Measurements from ENCODE around the gene PNPLA6. TPM values are rescaled to one million over a fixed set of nuclear protein-coding genes. Genes with fewer than 3 reads are reported as not detected.

The PNPLA6 gene
- total and polyA plus RNA-seq, 2 of the 8 experiments (the other 6 are each of a cell fraction or from before 2014, with no cell fraction given) = 55.1 to 121 TPM

- TF ChIP-seq ZNF274 (IDR thresholded peaks at IDR 0.05; ENCODE audit: borderline replicate concordance, extremely low read depth, low read length) (no peak), GTF2F1 (IDR thresholded peaks at IDR 0.05; ENCODE audit: borderline replicate concordance, low read depth, low read length) (no peak), EZH2 (IDR thresholded peaks at IDR 0.05; ENCODE audit: low read depth, low read length, severe bottlenecking) (no peak), CTCF (IDR thresholded peaks at IDR 0.05; ENCODE audit: control extremely low read depth in 1 of 3, insufficient read depth in 1 of 3, low read depth in 1 of 3, low read length in 3 of 3) (no peak), SP1 (IDR thresholded peaks at IDR 0.05; ENCODE audit: low read depth, low read length) (no peak), NANOG (IDR thresholded peaks at IDR 0.05; ENCODE audit: insufficient read depth, low read depth, low read length, poor library complexity, severe bottlenecking) (no peak), SIN3A (conservative IDR thresholded peaks at IDR 0.05 in 1 of 2, IDR thresholded peaks at IDR 0.05 in 1 of 2; ENCODE audit: low read depth in 1 of 2, low read length in 2 of 2) (peak; percentile 99), PHF8 (conservative IDR thresholded peaks at IDR 0.05; ENCODE audit: low read depth, low read length) (no peak), TEAD4 (IDR thresholded peaks at IDR 0.05; ENCODE audit: low read depth, low read length) (no peak), TBP (IDR thresholded peaks at IDR 0.05; ENCODE audit: low read depth, low read length) (no peak), SP4 (IDR thresholded peaks at IDR 0.05; ENCODE audit: low read length) (no peak), FOSL1 (IDR thresholded peaks at IDR 0.05; ENCODE audit: insufficient read depth, low read depth, low read length) (no peak), EGR1 (IDR thresholded peaks at IDR 0.05; ENCODE audit: borderline replicate concordance, low read depth, low read length) (peak; percentile 38; the same call in 1 of the 2 replicates), POLR2AphosphoS5 (IDR thresholded peaks at IDR 0.05; ENCODE audit: low read depth, low read length) (no peak), GABPA (IDR thresholded peaks at IDR 0.05; ENCODE audit: borderline replicate concordance, insufficient read depth, low read length) (no peak), TCF12 (IDR thresholded peaks at IDR 0.05; ENCODE audit: low read depth, low read length) (no peak), SP2 (IDR thresholded peaks at IDR 0.05; ENCODE audit: low read length) (no peak), SAP30 (IDR thresholded peaks at IDR 0.05; ENCODE audit: insufficient read depth, insufficient replicate concordance, low read length) (peak; percentile 94), NRF1 (IDR thresholded peaks at IDR 0.05; ENCODE audit: low read depth, low read length) (no peak), RNF2 (IDR thresholded peaks at IDR 0.05; ENCODE audit: borderline replicate concordance, low read depth, low read length, missing control alignments, poor library complexity, severe bottlenecking) (no peak), MAFK (IDR thresholded peaks at IDR 0.05; ENCODE audit: low read depth, low read length) (no peak), YY1 (IDR thresholded peaks at IDR 0.05; ENCODE audit: low read depth, low read length) (no peak)
Measured at GRCh38 chr19:7562646-7563393, 27.3 kb downstream of the PNPLA6 start (continued).

Data from H1 (cell line).